HCT116 (cell line): ENCODE data around the gene GPR84. TPM values are rescaled to one million over a fixed set of nuclear protein-coding genes. Genes with fewer than 3 reads are reported as not detected.

Experiments used
- ATAC-seq: fragments of 200-7000 bp; cut with Tn5 transposase; 2 replicates; pipeline ENCODE4 v1.9.1; 2020; ENCODE audit warnings: mild to moderate bottlenecking, moderate library complexity
- BruUV-seq: library from RNA; stranded (reverse); fragments of 400-500 nt; replicated peaks from 2 replicates; lab custom pipeline; 2021; lab: Mats Ljungman, UMichigan
- CTCF ChIA-PET: fragments of 300-600 bp; sonication (Branson Sonifier 250); formaldehyde crosslinking; loops from one replicate; lab custom pipeline; 2021; ENCODE audit warnings: antibody characterized with exemption; lab: Charles Lee
- POLR2A ChIA-PET: fragments of 300-600, 350-600 bp; sonication (Branson Sonifier 250); formaldehyde crosslinking; loops from one replicate; lab custom pipeline; 2021; ENCODE audit warnings: antibody characterized with exemption; lab: Charles Lee
- RAD21 ChIA-PET, 2 experiments: fragments of 300-600 bp; sonication (Branson Sonifier 250); formaldehyde crosslinking; loops; one replicate each; lab custom pipeline; 2023; ENCODE audit warnings: low total read pairs in 2 of 2; ENCODE audit not compliant: uncharacterized antibody in 2 of 2, unreplicated experiment in 2 of 2, low non-redundant PET in 1 of 2; lab: Charles Lee
- DNase-seq: peaks from one replicate; pipeline ENCODE4 v3.0.0-alpha.2; 2010; ENCODE audit warnings: low read depth, low spot score
- H2AFZ ChIP-seq: fragments of 200-600 bp; shearing (Covaris generic), sonication (generic); 2 replicates; pipeline ENCODE4 v1.6.1; 2017; ENCODE audit warnings: low read depth, mixed run types, mixed read lengths, antibody characterized with exemption, low read length; ENCODE audit not compliant: poor library complexity, severe bottlenecking
- H3K27ac ChIP-seq: 2 replicates; pipeline ENCODE4 v1.5.1; 2012; ENCODE audit warnings: low read depth, low read length
- H3K27me3 ChIP-seq: fragments of 200-600 bp; sonication (generic); 2 replicates; pipeline ENCODE4 v1.6.1; 2016; ENCODE audit warnings: mixed run types, low read length, mixed read lengths; ENCODE audit not compliant: insufficient read depth
- H3K36me3 ChIP-seq, 2 experiments: fragments of 200-500 bp in 1 of 2; fragments of 200-600 bp in 1 of 2; sonication (Bioruptor generic) in 1 of 2; sonication (generic) in 1 of 2; 2 replicates each; pipeline versions ENCODE4 v1.5.1 to v1.6.1; 2014 to 2016; ENCODE audit warnings: low read length in 2 of 2, inconsistent platforms in 1 of 2, mixed read lengths in 1 of 2, mixed run types in 1 of 2; ENCODE audit not compliant: insufficient read depth in 2 of 2, control insufficient read depth in 1 of 2
- H3K4me1 ChIP-seq, 2 experiments: fragments of 200-600 bp in 1 of 2; sonication (generic) in 1 of 2; 2 replicates each; pipeline versions ENCODE4 v1.5.1 to v1.6.1; 2012 to 2017; ENCODE audit warnings: low read length in 2 of 2, inconsistent platforms in 1 of 2, mild to moderate bottlenecking in 1 of 2, mixed read lengths in 1 of 2, mixed run types in 1 of 2, moderate library complexity in 1 of 2; ENCODE audit not compliant: insufficient read depth in 2 of 2, control insufficient read depth in 1 of 2
- H3K4me2 ChIP-seq: fragments of 200-600 bp; sonication (generic); 2 replicates; pipeline ENCODE4 v1.6.1; 2017; ENCODE audit warnings: mixed run types, low read length, mixed read lengths
- H3K4me3 ChIP-seq, 2 experiments: fragments of 200-600 bp in 1 of 2; sonication (generic) in 1 of 2; replicated peaks in 1 of 2; 2 replicates each; pipeline ENCODE4 v1.5.1; 2011 to 2016; ENCODE audit warnings: low read length in 2 of 2, control low read depth in 1 of 2, low read depth in 1 of 2, mild to moderate bottlenecking in 1 of 2, mixed read lengths in 1 of 2, mixed run types in 1 of 2
- H3K79me2 ChIP-seq: fragments of 200-600 bp; sonication (generic); 2 replicates; pipeline ENCODE4 v1.6.1; 2017; ENCODE audit warnings: mild to moderate bottlenecking, mixed run types, low read length, moderate library complexity, mixed read lengths; ENCODE audit not compliant: insufficient read depth
- H3K9ac ChIP-seq: fragments of 200-600 bp; sonication (generic); 2 replicates; pipeline ENCODE4 v1.6.1; 2016; ENCODE audit warnings: low read length, mixed read lengths
- H3K9me2 ChIP-seq: fragments of 200-600 bp; sonication (generic), shearing (Covaris generic); 2 replicates; pipeline ENCODE4 v1.6.1; 2017; ENCODE audit warnings: mixed run types, mild to moderate bottlenecking, moderate library complexity; ENCODE audit not compliant: insufficient read depth
- H3K9me3 ChIP-seq, 2 experiments: fragments of 200-500 bp in 1 of 2; fragments of 200-600 bp in 1 of 2; sonication (Bioruptor generic) in 1 of 2; sonication (generic) in 1 of 2; 2 replicates each; pipeline ENCODE4 v1.6.1; 2014 to 2017; ENCODE audit warnings: low read length in 2 of 2, mixed read lengths in 2 of 2, inconsistent platforms in 1 of 2, low read depth in 1 of 2, mild to moderate bottlenecking in 1 of 2, mixed run types in 1 of 2, moderate library complexity in 1 of 2; ENCODE audit not compliant: control insufficient read depth in 1 of 2, insufficient read depth in 1 of 2
- H4K20me1 ChIP-seq: fragments of 200-600 bp; sonication (generic), shearing (Covaris generic); 2 replicates; pipeline ENCODE4 v1.6.1; 2017; ENCODE audit warnings: mixed run types, mild to moderate bottlenecking, moderate library complexity; ENCODE audit not compliant: insufficient read depth
- CBX3 ChIP-seq: IDR thresholded peaks from 2 replicates; pipeline ENCODE4 v1.6.1; 2012; ENCODE audit warnings: low read depth
- CTCF ChIP-seq, 3 experiments: fragments of 200-600 bp in 1 of 3; sonication (generic) in 1 of 3; IDR thresholded peaks in 2 of 3; conservative IDR thresholded peaks in 1 of 3; 2 replicates each; pipeline ENCODE4 v1.5.1; 2012 to 2017; ENCODE audit warnings: low read depth in 2 of 3, low read length in 2 of 3, antibody characterized with exemption in 1 of 3, borderline replicate concordance in 1 of 3, control low read depth in 1 of 3, mild to moderate bottlenecking in 1 of 3, mixed read lengths in 1 of 3, mixed run types in 1 of 3, moderate library complexity in 1 of 3; ENCODE audit not compliant: insufficient read depth in 1 of 3
- ELF1 ChIP-seq: IDR thresholded peaks from 2 replicates; pipeline ENCODE4 v1.6.1; 2012; ENCODE audit warnings: low read depth, borderline replicate concordance
- EZH2phosphoT487 ChIP-seq: fragments of 200-600 bp; IDR thresholded peaks from 2 replicates; pipeline ENCODE4 v1.6.1; 2018; ENCODE audit warnings: antibody characterized with exemption, borderline replicate concordance
- JUND ChIP-seq: IDR thresholded peaks from 2 replicates; pipeline ENCODE4 v1.6.1; 2012
- ZNF274 ChIP-seq: fragments of 200-500 bp; sonication (Bioruptor generic); IDR thresholded peaks from 2 replicates; pipeline ENCODE4 v1.6.1; 2014; ENCODE audit warnings: mild to moderate bottlenecking, low read depth, low read length, inconsistent platforms
- intact Hi-C: fragments of 100-400 bp; cut with micrococcal nuclease; formaldehyde crosslinking; loops from 2 replicates; pipeline ENCODE4 v1.10.0; 2022
- total RNA-seq: library from RNA; stranded (reverse); gene quantifications from one replicate; pipeline ENCODE4 v1.2.1, GENCODE V29; 2021; ENCODE audit not compliant: unreplicated experiment

The GPR84 gene
- total RNA-seq, 1 experiment from 2014 or later, result not detected

GRCh38 chr12:54389134-54389508 lies 24.8 kb upstream of the GPR84 start:
- DNase-seq (no peak), ATAC-seq (no peak)
- CTCF ChIA-PET, result interaction anchor here (1.3 kb wide), 1 partner anchor 10 kb away, joined by 3 read pairs; no protein-coding TSS in a partner anchor
- H3K27ac ChIP-seq, result no peak overlapping the region
- no peak overlapping the region for H3K4me3 ChIP-seq
- no peaks in the 10 kb centered on the region for H3K9me3 ChIP-seq
- intact Hi-C loops, result no loop called here
- H3K79me2 ChIP-seq, result no peaks in the 10 kb centered on the region
- no peak overlapping the region for H3K9ac ChIP-seq
- H4K20me1 ChIP-seq, result no peaks in the 10 kb centered on the region
- H3K9me2 ChIP-seq, result no peaks in the 10 kb centered on the region
- RAD21 ChIA-PET, result no interaction called here
- no peaks in the 10 kb centered on the region for H3K36me3 ChIP-seq
- peak overlapping the region; percentile 48 for H3K4me2 ChIP-seq
- H3K27me3 ChIP-seq, result no peaks in the 10 kb centered on the region
- peaks cover 32 to 77% of the 10 kb centered on the region in 2 experiments for H3K4me1 ChIP-seq
- TF ChIP-seq JUND (no peak), EZH2phosphoT487 (no peak), ZNF274 (no peak), CBX3 (no peak), ELF1 (no peak), CTCF (IDR thresholded peaks at IDR 0.05 in 2 of 3, conservative IDR thresholded peaks at IDR 0.05 in 1 of 3; ENCODE audit: borderline replicate concordance in 1 of 3, insufficient read depth in 1 of 3, low read depth in 2 of 3, low read length in 2 of 3) (no peak)
- POLR2A ChIA-PET, result no interaction called here
- BruUV-seq, result no TSS peak
- H2AFZ ChIP-seq, result no peak overlapping the region
